ENCODE data around the gene GPR137.

Gene GPR137

GRCh38 chr11:64249038-64249437 is 36.6 kb upstream of the GPR137 start:
- no peak for DNase-seq (ENCODE audit: low read depth in 1 of 2, low spot score in 1 of 2)

GRCh38 chr11:64249563-64250414 is 35.9 kb upstream of the GPR137 start:
- no peak for DNase-seq (ENCODE audit: low read depth in 1 of 2, low spot score in 1 of 2)

- no peak for DNase-seq (ENCODE audit: low read depth in 1 of 2, low spot score in 1 of 2)
These were observed 35.1 kb upstream of the GPR137 start for GRCh38 chr11:64250415-64251015.

- DNase-seq (ENCODE audit: low read depth in 1 of 2, low spot score in 1 of 2) = peak; percentile 60 to 62
These were observed 34.5 kb upstream of the GPR137 start, which contains the start of gene PLCB3 for GRCh38 chr11:64251016-64251752. TSS of gene PLCB3 (plus strand) at chr11:64251530. CDS start at chr11:64251650, 120 bp downstream.

GRCh38 chr11:64251753-64252002 is 34.0 kb upstream of the GPR137 start:
- no peak for DNase-seq (ENCODE audit: low read depth in 1 of 2, low spot score in 1 of 2)

GRCh38 chr11:64252003-64252872 is 33.4 kb upstream of the GPR137 start:
- DNase-seq (ENCODE audit: low read depth in 1 of 2, low spot score in 1 of 2) = no peak

- no peak for DNase-seq (ENCODE audit: low read depth in 1 of 2, low spot score in 1 of 2)
These were observed 32.6 kb upstream of the GPR137 start for GRCh38 chr11:64253043-64253442.

GRCh38 chr11:64253481-64253880 is 32.2 kb upstream of the GPR137 start:
- DNase-seq (ENCODE audit: low read depth in 1 of 2, low spot score in 1 of 2) = no peak

- DNase-seq (ENCODE audit: low read depth in 1 of 2, low spot score in 1 of 2) = no peak
These were observed 31.3 kb upstream of the GPR137 start for GRCh38 chr11:64254326-64254725.

- DNase-seq (ENCODE audit: low read depth in 1 of 2, low spot score in 1 of 2) = no peak
These were observed 30.2 kb upstream of the GPR137 start for GRCh38 chr11:64255135-64256128.

- DNase-seq (ENCODE audit: low read depth in 1 of 2, low spot score in 1 of 2) = no peak
These were observed 29.3 kb upstream of the GPR137 start for GRCh38 chr11:64256300-64256699.

- no peak for DNase-seq (ENCODE audit: low read depth in 1 of 2, low spot score in 1 of 2)
These were observed 27.3 kb upstream of the GPR137 start for GRCh38 chr11:64258356-64258755.

- DNase-seq (ENCODE audit: low read depth in 1 of 2, low spot score in 1 of 2) = no peak
These were observed 26.6 kb upstream of the GPR137 start for GRCh38 chr11:64258946-64259532.

- no peak for DNase-seq (ENCODE audit: low read depth in 1 of 2, low spot score in 1 of 2)
These were observed 26.0 kb upstream of the GPR137 start for GRCh38 chr11:64259533-64260067.

GRCh38 chr11:64260147-64260708 is 25.4 kb upstream of the GPR137 start:
- DNase-seq (ENCODE audit: low read depth in 1 of 2, low spot score in 1 of 2) = no peak

GRCh38 chr11:64261556-64262080 is 24.0 kb upstream of the GPR137 start:
- DNase-seq (ENCODE audit: low read depth in 1 of 2, low spot score in 1 of 2) = no peak

- DNase-seq (ENCODE audit: low read depth in 1 of 2, low spot score in 1 of 2) = no peak
These were observed 23.2 kb upstream of the GPR137 start for GRCh38 chr11:64262271-64263002.
